ENCODE measurements around the gene PXYLP1.
"Not testable (repeated sequence)": the region's sequence is repeated elsewhere in the genome, so short reads cannot be mapped to it uniquely, and the experiment has no call there.

The PXYLP1 gene

GRCh38 chr3:141274411-141275031, 42.9 kb downstream of the PXYLP1 start:
- no peak for DNase-seq

- DNase-seq = no peak
These were observed 43.4 kb downstream of the PXYLP1 start for GRCh38 chr3:141275032-141275422.

DNA sequence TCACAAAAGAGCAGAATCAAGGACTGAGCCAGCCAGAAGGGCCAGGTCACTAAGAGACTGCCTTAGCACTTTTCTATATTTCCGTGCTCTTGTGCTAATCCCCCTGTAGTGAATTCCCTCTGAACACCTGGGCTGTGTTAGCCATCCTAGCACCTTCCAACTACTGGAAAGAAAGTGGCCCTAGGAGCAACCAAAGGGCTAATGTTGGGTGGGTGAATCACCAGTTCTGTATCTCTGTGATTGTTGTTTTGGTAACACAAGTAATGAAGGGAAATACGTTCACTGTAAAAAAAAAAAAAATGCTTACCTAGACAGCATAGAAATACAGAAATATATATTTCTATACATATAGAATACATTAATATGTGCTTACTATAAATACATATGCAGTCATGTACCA, 43.9 kb downstream of the PXYLP1 start:
- DNase-seq = no peak

DNA sequence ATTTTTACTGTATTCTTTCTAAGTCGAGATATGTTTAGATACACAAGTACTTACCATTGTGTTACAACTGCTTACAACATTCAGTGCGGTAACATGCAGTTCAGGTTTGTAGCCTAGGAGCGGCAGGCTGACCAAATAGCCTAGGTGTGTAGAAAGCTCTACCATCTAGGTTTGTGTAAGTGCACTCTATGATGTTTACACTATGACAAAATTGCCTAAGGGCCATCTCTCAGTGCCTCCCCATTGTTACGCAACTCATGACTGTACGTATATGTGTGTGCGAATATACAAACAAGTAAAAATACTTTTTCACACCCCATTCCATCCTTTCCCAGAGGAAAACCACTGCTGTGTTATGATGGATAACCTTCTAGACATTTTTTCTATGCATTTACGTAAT, 44.3 kb downstream of the PXYLP1 start:
- no peak for DNase-seq

- no peak for DNase-seq
These were observed 44.8 kb downstream of the PXYLP1 start for GRCh38 chr3:141276398-141276797.

- DNase-seq = no peak
These were observed 45.8 kb downstream of the PXYLP1 start for GRCh38 chr3:141277451-141277850.

DNA sequence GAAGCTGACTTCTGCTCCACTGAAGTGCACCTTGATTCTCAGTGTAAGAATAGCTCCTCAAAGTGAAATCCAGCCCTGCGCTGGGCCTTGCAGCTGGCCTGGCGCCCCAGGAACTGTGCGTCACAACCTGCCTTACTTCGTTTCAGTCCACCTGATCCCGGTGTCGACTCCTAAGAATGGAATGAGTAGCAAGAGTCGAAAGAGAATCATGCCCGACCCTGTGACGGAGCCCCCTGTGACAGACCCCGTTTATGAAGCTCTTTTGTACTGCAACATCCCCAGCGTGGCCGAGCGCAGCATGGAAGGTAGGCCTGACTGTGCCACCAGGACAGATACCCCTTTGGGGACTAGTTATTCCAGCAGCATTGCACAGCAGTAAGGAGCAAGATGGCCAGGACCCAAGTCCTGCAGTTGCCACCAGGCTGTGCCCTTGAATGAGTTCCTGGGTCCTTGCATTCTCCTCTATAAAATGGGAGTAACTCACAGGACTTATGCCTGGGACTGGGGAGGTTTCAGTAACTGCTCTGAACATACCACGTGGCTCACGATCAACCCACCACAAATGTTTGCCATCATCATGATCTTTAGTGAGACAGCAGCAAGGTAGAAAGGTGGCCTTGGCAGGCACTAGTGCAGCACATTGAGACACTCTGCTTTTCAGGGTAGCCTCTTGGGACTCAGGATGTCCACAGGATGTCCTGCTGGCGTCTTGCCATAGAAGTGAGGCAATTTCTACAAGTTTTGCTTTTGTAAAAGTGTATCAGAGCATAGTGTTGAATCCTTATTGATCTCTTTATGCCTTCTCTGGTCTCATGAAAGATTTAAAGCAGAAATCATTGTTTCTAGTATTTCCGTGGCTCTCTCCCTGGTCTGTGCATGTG, 46.8 kb downstream of the PXYLP1 start:
- no peak for DNase-seq

GRCh38 chr3:141279077-141279967, 47.7 kb downstream of the PXYLP1 start:
- peak; percentile 43 for DNase-seq

DNA sequence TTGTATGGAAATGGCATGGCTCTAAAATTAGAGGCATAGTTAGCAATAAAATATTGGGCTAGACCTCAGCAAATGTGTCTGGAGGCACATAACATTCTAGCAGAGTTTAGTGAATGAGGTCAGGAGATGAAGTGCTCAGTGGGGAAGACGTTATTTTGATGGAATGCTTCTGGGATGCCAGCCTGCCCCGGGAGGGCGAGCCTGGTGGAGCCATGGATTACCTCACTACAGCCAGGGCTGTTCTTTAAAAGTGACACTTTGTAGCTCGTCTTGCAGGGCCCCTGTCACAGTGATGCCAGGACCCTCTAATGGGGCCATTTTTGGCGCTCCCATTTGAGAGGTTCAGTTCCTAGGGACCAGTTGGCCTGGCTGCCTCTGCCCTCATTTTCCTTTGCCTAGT, 48.5 kb downstream of the PXYLP1 start:
- DNase-seq = no peak

DNA sequence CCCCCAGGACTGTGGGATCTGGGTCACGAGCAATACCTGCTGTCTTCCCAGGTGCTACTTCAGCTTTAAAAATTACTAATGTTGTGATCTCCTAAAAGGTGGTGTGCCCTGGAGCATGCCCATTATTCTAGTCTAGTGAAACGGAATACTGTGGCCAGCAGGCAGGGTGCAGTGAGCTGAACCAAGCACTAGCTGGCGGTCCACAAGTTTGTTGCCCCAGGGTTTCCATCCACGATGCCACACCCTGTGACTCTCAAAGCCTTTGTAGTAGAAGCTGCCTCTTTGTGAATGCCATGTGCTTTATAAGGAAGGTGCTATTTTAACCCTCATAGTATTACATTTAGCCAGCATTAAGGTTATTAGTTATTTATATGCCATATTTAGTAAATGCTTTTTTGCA, 49.1 kb downstream of the PXYLP1 start:
- DNase-seq = no peak

GRCh38 chr3:141285570-141285969, 53.9 kb downstream of the PXYLP1 start:
- no peak for DNase-seq

GRCh38 chr3:141286856-141287255, 55.2 kb downstream of the PXYLP1 start:
- DNase-seq = no peak

- DNase-seq = no peak
These were observed 55.7 kb downstream of the PXYLP1 start for GRCh38 chr3:141287326-141287725.

DNA sequence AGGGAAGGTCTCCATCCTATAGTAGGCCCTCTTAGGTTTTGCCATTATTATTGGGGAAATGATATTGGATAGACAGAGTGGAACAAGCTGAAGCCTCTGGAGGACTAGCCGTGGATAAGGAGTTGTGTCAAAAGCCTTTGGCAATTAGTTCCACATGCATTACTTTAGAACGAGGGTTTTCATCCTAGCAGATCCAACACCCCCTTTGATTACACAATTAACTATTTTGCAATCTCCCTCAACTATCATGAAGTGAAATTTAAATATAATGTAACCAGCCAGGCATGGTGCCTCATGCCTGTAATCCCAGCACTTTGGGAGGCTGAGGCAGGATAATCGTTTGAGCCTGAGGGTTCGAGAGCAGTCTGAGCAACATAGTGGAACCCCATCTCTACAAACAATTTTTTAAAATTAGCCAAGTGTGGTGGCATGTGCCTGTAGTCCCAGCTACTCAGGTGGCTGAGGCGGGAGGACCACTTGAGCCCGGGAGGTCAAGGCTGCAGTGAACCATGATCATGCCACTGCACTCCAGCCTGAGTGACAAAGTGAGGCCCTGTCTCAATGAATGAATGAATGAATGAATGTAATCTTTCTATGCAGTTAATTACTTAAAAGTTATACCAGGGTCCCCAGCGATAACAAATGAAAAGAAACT, 56.8 kb downstream of the PXYLP1 start:
- no peak for DNase-seq

GRCh38 chr3:141289228-141289772, 57.7 kb downstream of the PXYLP1 start:
- no peak for DNase-seq

DNA sequence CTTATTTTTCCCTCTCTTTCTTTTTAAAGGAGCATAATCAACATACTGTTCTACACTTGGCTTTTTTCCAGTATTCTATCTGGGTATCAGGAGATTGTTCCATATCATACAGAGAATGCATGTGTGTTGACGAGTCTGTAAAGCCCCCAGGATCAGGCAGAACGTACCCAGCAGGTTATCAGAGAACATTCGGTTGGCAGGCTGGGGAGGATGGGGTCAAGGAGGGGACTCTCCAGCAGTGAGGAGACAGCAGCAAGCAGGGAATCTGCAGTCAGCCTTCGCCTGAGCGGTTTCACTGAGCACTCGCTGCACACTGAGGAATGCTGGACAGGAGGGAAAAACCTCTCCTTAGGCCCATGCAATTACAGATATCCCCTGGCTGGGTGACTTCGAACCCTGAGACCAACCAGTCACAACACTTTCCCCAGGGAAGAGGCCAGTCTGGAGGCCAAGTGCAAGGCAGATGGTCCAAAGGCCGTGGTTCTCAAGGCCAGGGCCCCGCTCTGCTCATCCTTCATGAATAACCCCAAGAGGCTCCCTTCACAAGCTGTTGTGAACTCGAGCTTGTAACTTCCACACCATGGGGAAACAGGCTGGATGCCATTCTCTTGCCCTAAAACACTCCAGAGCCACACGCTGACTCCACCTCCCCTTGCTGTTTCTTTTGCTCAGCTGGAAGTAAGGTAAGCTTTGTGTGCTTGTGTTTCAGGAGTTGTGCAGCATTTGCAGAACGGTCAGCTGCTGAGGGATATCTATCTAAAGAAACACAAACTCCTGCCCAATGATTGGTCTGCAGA, 60.1 kb downstream of the PXYLP1 start:
- no peak for DNase-seq

DNA sequence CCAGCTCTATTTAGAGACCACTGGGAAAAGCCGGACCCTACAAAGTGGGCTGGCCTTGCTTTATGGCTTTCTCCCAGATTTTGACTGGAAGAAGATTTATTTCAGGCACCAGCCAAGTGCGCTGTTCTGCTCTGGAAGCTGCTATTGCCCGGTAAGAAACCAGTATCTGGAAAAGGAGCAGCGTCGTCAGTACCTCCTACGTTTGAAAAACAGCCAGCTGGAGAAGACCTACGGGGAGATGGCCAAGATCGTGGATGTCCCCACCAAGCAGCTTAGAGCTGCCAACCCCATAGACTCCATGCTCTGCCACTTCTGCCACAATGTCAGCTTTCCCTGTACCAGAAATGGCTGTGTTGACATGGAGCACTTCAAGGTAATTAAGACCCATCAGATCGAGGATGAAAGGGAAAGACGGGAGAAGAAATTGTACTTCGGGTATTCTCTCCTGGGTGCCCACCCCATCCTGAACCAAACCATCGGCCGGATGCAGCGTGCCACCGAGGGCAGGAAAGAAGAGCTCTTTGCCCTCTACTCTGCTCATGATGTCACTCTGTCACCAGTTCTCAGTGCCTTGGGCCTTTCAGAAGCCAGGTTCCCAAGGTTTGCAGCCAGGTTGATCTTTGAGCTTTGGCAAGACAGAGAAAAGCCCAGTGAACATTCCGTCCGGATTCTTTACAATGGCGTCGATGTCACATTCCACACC, 60.9 kb downstream of the PXYLP1 start:
- no peak for DNase-seq

- no peak for DNase-seq
These were observed 62.7 kb downstream of the PXYLP1 start for GRCh38 chr3:141294301-141294700.

- no peak for DNase-seq
These were observed 63.2 kb downstream of the PXYLP1 start for GRCh38 chr3:141294848-141295247.

- not testable (repeated sequence) for DNase-seq
These were observed 68.8 kb downstream of the PXYLP1 start for GRCh38 chr3:141300426-141300825.
